Chondrocyte (in vitro differentiated cells): ENCODE data around the gene SLC25A46. TPM values are rescaled to one million over a fixed set of nuclear protein-coding genes. Genes with fewer than 3 reads are reported as not detected.
A peak's percentile ranks its signal among the peaks of the same experiment; 100 is the strongest.

Experiments
- DNase-seq: peaks from one replicate; pipeline ENCODE4 v3.0.0; 2021; ENCODE audit warnings: mixed read lengths, low spot score
- H3K27ac Mint-ChIP-seq: one replicate; pipeline ENCODE4 v1.8.0; 2021; ENCODE audit warnings: mild to moderate bottlenecking, moderate library complexity, mixed read lengths; ENCODE audit not compliant: unreplicated experiment
- H3K27me3 Mint-ChIP-seq: 2 replicates; pipeline ENCODE4 v1.8.0; 2021; ENCODE audit warnings: low read depth, mixed read lengths
- H3K36me3 Mint-ChIP-seq: 2 replicates; pipeline ENCODE4 v1.8.0; 2021; ENCODE audit warnings: low read depth, mixed read lengths
- H3K4me1 Mint-ChIP-seq: 2 replicates; pipeline ENCODE4 v1.8.0; 2021; ENCODE audit warnings: low read depth, mild to moderate bottlenecking, mixed read lengths
- H3K4me3 Mint-ChIP-seq: one replicate; pipeline ENCODE4 v1.8.0; 2021; ENCODE audit warnings: mild to moderate bottlenecking, moderate library complexity, mixed read lengths; ENCODE audit not compliant: unreplicated experiment
- H3K9me3 Mint-ChIP-seq: 2 replicates; pipeline ENCODE4 v1.8.0; 2021; ENCODE audit warnings: low read depth, mixed read lengths
- total RNA-seq: library from RNA; stranded (reverse); gene quantifications from 3 replicates; pipeline ENCODE4 v1.2.1, GENCODE V29; 2021
- TF ChIP-seq, protein P1 (sequence below): fragments of 200-600 bp; sonication (generic); IDR thresholded peaks from 2 replicates; pipeline ENCODE4 v1.5.0; 2021; ENCODE audit warnings: antibody characterized with exemption, mild to moderate bottlenecking, moderate library complexity

The SLC25A46 gene
- total RNA-seq, 1 donor from 2014 or later = 46.4 TPM

DNA sequence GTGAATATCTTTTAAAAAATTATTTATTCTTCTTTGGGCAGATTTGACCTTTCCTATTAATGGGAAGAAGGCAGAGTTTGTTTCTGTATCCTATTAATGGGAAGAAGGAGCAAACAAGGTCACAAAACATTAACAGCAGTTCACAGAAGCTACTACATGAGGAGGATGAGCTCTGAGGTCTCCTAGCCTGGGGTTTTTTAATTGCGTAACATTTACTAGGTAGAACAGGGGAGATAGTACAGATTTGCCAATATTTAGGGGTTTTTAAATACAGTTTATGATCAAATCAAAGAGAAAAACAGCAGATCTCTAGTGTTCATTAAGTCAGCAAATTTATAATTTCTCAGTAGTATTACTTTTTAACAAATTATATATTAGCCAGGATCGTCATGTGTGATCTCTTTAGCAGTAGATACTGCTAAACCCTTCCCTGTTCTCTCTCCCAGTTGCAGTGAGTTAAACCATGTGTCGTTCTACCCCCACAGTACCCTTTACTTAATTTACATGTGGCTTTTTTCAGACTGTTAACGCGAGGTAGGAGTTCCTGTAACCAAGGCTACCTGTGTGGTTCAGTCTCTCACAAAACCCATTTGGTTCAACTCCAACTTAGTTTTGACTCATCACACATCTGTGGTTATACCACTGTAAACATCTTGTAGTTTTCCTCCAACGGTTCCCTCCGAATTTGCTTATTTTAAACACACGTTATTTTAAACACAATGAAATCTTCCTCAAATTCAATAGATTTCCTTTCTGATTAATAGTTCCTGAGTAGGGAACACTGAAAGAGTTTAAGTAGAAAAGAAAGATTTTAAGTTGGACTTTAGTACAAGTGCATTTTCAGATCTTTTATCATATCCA, 13.3 kb downstream of the SLC25A46 start:
- DNase-seq = no peak
- Mint-ChIP-seq H3K9me3 (no peaks in the 10 kb centered on the region), H3K27me3 (no peaks in the 10 kb centered on the region), H3K4me3 (no peak overlapping the region), H3K36me3 (peaks cover 21% of the 10 kb centered on the region), H3K4me1 (peaks cover 12% of the 10 kb centered on the region), H3K27ac (no peak overlapping the region)
- TF ChIP-seq, protein P1, sequence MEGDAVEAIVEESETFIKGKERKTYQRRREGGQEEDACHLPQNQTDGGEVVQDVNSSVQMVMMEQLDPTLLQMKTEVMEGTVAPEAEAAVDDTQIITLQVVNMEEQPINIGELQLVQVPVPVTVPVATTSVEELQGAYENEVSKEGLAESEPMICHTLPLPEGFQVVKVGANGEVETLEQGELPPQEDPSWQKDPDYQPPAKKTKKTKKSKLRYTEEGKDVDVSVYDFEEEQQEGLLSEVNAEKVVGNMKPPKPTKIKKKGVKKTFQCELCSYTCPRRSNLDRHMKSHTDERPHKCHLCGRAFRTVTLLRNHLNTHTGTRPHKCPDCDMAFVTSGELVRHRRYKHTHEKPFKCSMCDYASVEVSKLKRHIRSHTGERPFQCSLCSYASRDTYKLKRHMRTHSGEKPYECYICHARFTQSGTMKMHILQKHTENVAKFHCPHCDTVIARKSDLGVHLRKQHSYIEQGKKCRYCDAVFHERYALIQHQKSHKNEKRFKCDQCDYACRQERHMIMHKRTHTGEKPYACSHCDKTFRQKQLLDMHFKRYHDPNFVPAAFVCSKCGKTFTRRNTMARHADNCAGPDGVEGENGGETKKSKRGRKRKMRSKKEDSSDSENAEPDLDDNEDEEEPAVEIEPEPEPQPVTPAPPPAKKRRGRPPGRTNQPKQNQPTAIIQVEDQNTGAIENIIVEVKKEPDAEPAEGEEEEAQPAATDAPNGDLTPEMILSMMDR = no peak

DNA sequence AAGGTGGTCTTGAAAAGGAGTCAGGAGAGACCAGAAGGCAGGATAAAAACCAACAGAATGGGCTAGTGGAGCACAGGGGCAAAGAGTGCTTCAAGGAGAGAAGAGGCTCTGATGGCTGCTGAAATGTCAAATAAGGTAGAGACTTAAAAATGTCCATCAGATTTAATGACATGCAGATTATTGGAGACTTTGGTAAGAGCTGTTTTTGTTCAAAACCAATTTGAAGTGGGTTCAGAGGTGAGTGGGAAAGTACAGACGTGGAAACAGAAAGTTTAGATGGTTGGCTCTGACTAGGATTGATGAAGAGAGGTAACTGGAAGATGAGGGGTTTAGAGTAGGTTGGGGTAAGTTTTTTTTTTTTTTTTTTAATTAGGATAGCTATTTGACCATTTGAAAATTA, 14.1 kb downstream of the SLC25A46 start:
- peaks cover 18% of the 10 kb centered on the region for H3K36me3 Mint-ChIP-seq
- no peaks in the 10 kb centered on the region for H3K9me3 Mint-ChIP-seq
- TF ChIP-seq, protein P1 = no peak
- H3K4me1 Mint-ChIP-seq = peaks cover 14% of the 10 kb centered on the region
- DNase-seq = no peak
- H3K27ac Mint-ChIP-seq = no peak overlapping the region
- H3K27me3 Mint-ChIP-seq = no peaks in the 10 kb centered on the region
- H3K4me3 Mint-ChIP-seq = no peak overlapping the region

DNA sequence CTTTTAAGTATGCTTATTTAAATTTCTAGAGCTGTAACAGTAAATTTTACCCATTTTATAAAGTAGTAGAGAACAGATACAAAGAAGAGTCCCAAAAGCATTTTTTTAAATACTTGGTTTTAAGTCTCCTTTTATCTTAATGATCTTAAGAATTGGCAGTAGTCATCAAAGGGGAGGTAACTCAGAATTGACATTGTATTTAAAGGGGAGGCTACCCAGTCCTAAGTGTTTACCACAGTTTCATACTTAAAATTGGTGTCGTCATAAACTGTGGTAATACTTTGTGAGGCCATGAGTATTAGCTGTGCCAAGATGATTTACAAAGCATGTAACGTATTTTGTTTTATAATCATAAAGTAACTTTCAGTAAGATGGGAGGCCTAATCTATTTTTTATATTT, 14.8 kb downstream of the SLC25A46 start:
- H3K27ac Mint-ChIP-seq = no peak overlapping the region
- peaks cover 14% of the 10 kb centered on the region for H3K4me1 Mint-ChIP-seq
- TF ChIP-seq, protein P1 = no peak
- no peak overlapping the region for H3K4me3 Mint-ChIP-seq
- no peak for DNase-seq
- peaks cover 18% of the 10 kb centered on the region for H3K36me3 Mint-ChIP-seq
- no peaks in the 10 kb centered on the region for H3K27me3 Mint-ChIP-seq
- no peaks in the 10 kb centered on the region for H3K9me3 Mint-ChIP-seq

DNA sequence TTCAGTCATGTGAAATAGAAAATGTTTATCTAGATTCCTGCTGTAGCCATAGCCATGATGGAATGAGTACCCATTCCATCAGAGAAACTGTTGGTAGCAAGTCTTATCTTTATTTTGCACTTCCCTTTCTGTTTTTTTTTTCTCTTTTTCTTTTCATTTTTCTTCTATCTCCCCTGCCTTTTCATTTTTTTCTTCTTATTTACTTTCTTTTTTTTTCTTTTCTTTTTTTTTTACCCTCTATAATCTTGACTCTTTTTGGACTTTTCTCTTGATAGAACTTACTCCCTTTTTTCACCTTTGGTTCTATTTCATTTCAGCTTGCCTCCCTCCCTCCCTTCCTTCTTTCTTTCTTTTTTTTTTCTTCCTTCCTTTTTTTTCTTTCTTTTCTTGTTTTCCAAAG, 15.4 kb downstream of the SLC25A46 start:
- Mint-ChIP-seq H3K36me3 (peaks cover 12% of the 10 kb centered on the region), H3K4me3 (no peak overlapping the region), H3K27ac (peak overlapping the region; percentile 34), H3K27me3 (no peaks in the 10 kb centered on the region), H3K9me3 (no peaks in the 10 kb centered on the region), H3K4me1 (peaks cover 10% of the 10 kb centered on the region)
- DNase-seq = no peak
- TF ChIP-seq, protein P1 = no peak

DNA sequence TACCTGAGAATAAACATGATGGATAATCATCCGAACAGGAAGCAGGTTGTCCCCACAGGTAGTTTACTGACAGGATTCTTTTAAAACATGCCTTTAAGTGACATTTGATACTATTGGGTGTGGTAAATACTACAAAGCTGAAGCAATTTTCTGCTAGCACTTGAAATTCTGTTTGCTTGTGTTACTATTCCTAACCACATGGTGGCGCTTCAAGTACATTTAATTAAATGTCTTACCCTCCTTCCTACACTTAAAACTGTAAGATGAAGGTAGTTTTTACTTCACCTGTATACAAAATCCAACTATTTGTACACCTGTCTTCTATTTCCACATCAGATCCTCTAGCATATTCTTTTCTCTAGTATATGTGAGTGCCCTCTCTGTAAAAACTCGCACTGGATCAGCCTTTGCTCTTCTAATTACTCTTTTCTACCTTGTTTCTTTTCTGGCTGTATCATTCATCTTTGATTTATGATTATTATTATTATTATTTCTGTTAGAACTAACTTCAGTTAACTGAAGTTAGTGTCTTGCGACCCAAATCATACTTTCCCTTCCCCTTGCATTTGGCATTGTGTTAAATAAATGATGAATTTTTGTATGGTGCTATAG, 18.4 kb downstream of the SLC25A46 start:
- TF ChIP-seq, protein P1 = peak; percentile 92
- Mint-ChIP-seq H3K9me3 (no peaks in the 10 kb centered on the region), H3K27ac (peak overlapping the region; percentile 73), H3K4me3 (no peak overlapping the region), H3K4me1 (peaks cover 4% of the 10 kb centered on the region), H3K36me3 (peaks cover 7% of the 10 kb centered on the region), H3K27me3 (no peaks in the 10 kb centered on the region)
- DNase-seq = no peak
